ENCODE measurements around the gene KPTN. TPM values are rescaled to one million over a fixed set of nuclear protein-coding genes. Genes with fewer than 3 reads are reported as not detected.
A peak's percentile ranks its signal among the peaks of the same experiment; 100 is the strongest.

Gene KPTN
- polyA plus RNA-seq, 1 experiment, result 12.1 TPM

DNA sequence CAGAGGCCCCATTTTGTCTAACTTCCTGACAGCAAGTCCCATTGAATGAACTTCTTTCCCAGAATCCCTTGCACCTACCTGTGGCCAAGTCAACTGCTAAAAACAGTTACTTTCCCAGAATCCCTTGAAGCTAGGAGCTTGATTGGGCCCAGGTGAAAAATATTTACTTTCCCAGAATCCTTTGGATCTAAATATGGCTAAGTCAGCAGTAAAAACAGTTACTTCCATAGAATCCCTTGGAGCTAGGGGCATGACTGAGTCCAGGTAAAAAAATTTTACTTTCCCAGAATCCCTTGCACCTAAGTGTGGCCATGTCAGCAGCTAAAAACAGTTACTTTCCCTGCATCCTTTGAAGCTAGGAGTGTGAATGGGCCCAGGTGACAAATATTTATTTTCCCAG lies 51.5 kb downstream of the KPTN start:
- CTCF ChIA-PET, result interaction anchor here (1.0 to 10.0 kb wide), 5 partner anchors 51 to 357 kb away, joined by 3 to 428 read pairs (median 3); partner anchors contain the start of genes EHD2 and KPTN
- TF ChIP-seq CTCF (IDR thresholded peaks at IDR 0.05; ENCODE audit: insufficient read depth, low read depth, low read length), result no peak
- Histone ChIP-seq H3K36me3 (ENCODE audit: control insufficient read depth, insufficient read depth, low read length) (no peaks in the 10 kb centered on the region), H3K27me3 (ENCODE audit: control insufficient read depth, insufficient read depth, low read length) (no peaks in the 10 kb centered on the region), H3K4me3 (ENCODE audit: low read depth, low read length) (no peak overlapping the region)
- POLR2A ChIA-PET, result no interaction called here
- no peak for DNase-seq (ENCODE audit: low read depth)

DNA sequence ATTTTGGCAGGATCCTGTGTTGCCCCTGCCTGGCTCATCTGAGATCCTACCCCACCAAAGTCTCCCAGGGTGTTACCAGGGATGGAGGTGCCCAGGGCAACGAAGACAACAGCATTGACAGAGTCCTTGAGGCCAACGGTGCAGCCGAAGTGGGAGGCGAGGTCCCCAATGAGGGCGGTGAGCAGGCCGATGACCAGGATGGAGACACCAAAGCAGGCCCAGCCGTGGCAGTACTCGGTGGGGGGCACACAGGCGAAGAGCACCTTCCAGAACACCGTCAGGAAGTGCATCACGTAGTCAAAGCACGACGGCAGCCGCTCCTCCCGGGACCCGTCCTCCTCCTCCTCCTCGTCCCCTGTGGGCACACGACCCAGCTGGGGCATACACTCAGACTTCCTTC lies 51.9 kb downstream of the KPTN start:
- no peak for TF ChIP-seq CTCF (IDR thresholded peaks at IDR 0.05; ENCODE audit: insufficient read depth, low read depth, low read length)
- Histone ChIP-seq H3K4me3 (ENCODE audit: low read depth, low read length) (no peak overlapping the region), H3K27me3 (ENCODE audit: control insufficient read depth, insufficient read depth, low read length) (no peaks in the 10 kb centered on the region), H3K36me3 (ENCODE audit: control insufficient read depth, insufficient read depth, low read length) (no peaks in the 10 kb centered on the region)
- POLR2A ChIA-PET, result no interaction called here
- CTCF ChIA-PET, result interaction anchor here (1.0 to 10.0 kb wide), 4 partner anchors 52 to 358 kb away, joined by 3 to 428 read pairs (median 4); partner anchors contain the start of genes EHD2 and KPTN
- no peak for DNase-seq (ENCODE audit: low read depth)

DNA sequence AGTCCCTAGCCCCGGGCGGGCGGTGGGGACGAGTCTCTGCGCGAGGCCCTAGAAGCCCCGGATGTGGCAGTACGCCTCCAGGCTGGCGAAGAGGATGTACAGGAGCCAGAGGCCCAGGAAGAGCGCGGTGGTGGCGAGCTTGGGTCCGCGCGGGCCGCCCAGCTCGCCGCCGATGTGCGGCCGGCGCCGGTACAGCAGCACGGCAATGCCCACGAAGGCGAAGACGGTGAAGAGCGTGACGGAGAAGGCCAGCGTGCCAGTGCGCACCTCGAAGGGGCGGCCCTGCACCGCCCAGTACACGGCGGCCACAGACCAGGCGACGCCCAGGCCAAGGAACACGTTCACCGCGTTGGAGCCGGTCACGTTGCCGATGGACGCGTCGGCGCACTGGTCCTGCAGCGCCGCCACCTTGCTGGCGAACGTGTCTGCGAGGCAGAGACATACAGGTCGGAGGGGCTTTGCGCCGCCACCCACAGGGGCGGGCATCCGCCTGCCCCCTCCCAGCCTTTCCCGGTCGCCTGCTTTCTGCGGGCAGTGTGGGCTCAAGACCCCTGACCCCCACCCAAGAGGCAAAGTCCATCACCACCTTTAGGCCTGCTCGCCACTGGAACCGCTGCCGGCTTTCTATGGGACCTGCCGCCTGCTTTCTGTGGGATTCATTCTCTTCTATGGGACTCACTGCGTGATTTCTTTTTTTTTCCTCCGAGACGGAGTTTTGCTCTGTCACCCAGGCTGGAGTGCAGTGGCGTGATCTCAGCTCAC lies 53.8 kb downstream of the KPTN start:
- no peak for DNase-seq (ENCODE audit: low read depth)
- CTCF ChIA-PET, result interaction anchor here (1.0 to 10.0 kb wide), 8 partner anchors 53 to 274 kb away, joined by 3 to 428 read pairs (median 3); partner anchors contain the start of genes EHD2 and KPTN

GRCh38 chr19:47429140-47429793 lies 54.8 kb downstream of the KPTN start:
- ChIA-PET CTCF (interaction anchor here (0.6 to 10.0 kb wide), 15 partner anchors 54 to 315 kb away, joined by 3 to 428 read pairs (median 4); partner anchors contain the start of genes EHD2, KPTN and NAPA), POLR2A (no interaction called here)
- Histone ChIP-seq H3K36me3 (ENCODE audit: control insufficient read depth, insufficient read depth, low read length) (no peaks in the 10 kb centered on the region), H3K27me3 (ENCODE audit: control insufficient read depth, insufficient read depth, low read length) (peaks cover 3% of the 10 kb centered on the region), H3K4me3 (ENCODE audit: low read depth, low read length) (no peak overlapping the region)
- no peak for TF ChIP-seq CTCF (IDR thresholded peaks at IDR 0.05; ENCODE audit: insufficient read depth, low read depth, low read length)
- DNase-seq (ENCODE audit: low read depth), result no peak

More for the DNA sequence above, 53.8 kb downstream of the KPTN start:
- H3K4me3 ChIP-seq (ENCODE audit: low read depth, low read length), result no peak overlapping the region
- POLR2A ChIA-PET, result no interaction called here
- no peaks in the 10 kb centered on the region for H3K27me3 ChIP-seq (ENCODE audit: control insufficient read depth, insufficient read depth, low read length)
- peak; percentile 30; the same call in 1 of the 2 replicates for TF ChIP-seq CTCF (IDR thresholded peaks at IDR 0.05; ENCODE audit: insufficient read depth, low read depth, low read length)
- no peaks in the 10 kb centered on the region for H3K36me3 ChIP-seq (ENCODE audit: control insufficient read depth, insufficient read depth, low read length)
